Astrocyte of the hippocampus (primary cell): Measurements from ENCODE around the gene ELF5.

Experiments
- DNase-seq: peaks from one replicate; pipeline ENCODE4 v3.0.0; 2011; ENCODE audit warnings: low read depth, low spot score

The ELF5 gene

GRCh38 chr11:34493468-34493867 is 20.1 kb downstream of the ELF5 start:
- DNase-seq: no peak

GRCh38 chr11:34492806-34493414 is 20.7 kb downstream of the ELF5 start:
- DNase-seq: peak; percentile 88

GRCh38 chr11:34490304-34490703 is 23.3 kb downstream of the ELF5 start:
- DNase-seq: no peak

GRCh38 chr11:34488855-34489557 is 24.6 kb downstream of the ELF5 start:
- no peak for DNase-seq

GRCh38 chr11:34487430-34487829 is 26.2 kb downstream of the ELF5 start:
- DNase-seq: no peak

- no peak for DNase-seq
These were observed 30.3 kb downstream of the ELF5 start for GRCh38 chr11:34483106-34483874.

- no peak for DNase-seq
These were observed 32.3 kb downstream of the ELF5 start for GRCh38 chr11:34481307-34481706.

GRCh38 chr11:34480314-34480713 is 33.3 kb downstream of the ELF5 start:
- peak; percentile 53 for DNase-seq

GRCh38 chr11:34478845-34479663 is 34.5 kb downstream of the ELF5 start:
- no peak for DNase-seq

GRCh38 chr11:34476849-34477248 is 36.7 kb downstream of the ELF5 start:
- DNase-seq: no peak

GRCh38 chr11:34475656-34476055 is 37.9 kb downstream of the ELF5 start:
- DNase-seq: peak; percentile 58

- DNase-seq: no peak
These were observed 39.9 kb downstream of the ELF5 start for GRCh38 chr11:34473603-34474169.

GRCh38 chr11:34468209-34468841 is 45.3 kb downstream of the ELF5 start:
- DNase-seq: peak; percentile 15

GRCh38 chr11:34466802-34467488 is 46.6 kb downstream of the ELF5 start:
- DNase-seq: no peak

GRCh38 chr11:34464591-34465051 is 49.0 kb downstream of the ELF5 start:
- DNase-seq: no peak

GRCh38 chr11:34461215-34461614 is 52.4 kb downstream of the ELF5 start:
- no peak for DNase-seq

- no peak for DNase-seq
These were observed 53.3 kb downstream of the ELF5 start for GRCh38 chr11:34460278-34460677.

- no peak for DNase-seq
These were observed 54.0 kb downstream of the ELF5 start for GRCh38 chr11:34459507-34460162.

GRCh38 chr11:34458525-34458924 is 55.1 kb downstream of the ELF5 start:
- peak; percentile 52 for DNase-seq

GRCh38 chr11:34457607-34458006 is 56.0 kb downstream of the ELF5 start:
- no peak for DNase-seq
